Stimulated activated CD4-positive, alpha-beta T cell treated with anti-CD3 and anti-CD28 coated beads, TNF-alpha, amount 100 ng/mL, for 1 hour (primary cell): ENCODE results near the gene KCNC4.
A peak's percentile ranks its signal among the peaks of the same experiment; 100 is the strongest.

ENCODE experiments used
- DNase-seq, 3 donors: peaks; one replicate each; pipeline ENCODE4 v3.0.0-alpha.2; 2020; ENCODE audit warnings: low read depth in 3 of 3, low spot score in 1 of 3

KCNC4 gene

GRCh38 chr1:110209715-110210603 is at the start of gene KCNC4:
TSS of gene KCNC4 (plus strand) at chr1:110210314. CDS start at chr1:110211500, 1,186 bp downstream.
- peak; percentile 76 to 87 (median 79) for DNase-seq

GRCh38 chr1:110160538-110161100 is 49.5 kb upstream of the KCNC4 start:
- no peak for DNase-seq

GRCh38 chr1:110161165-110161564 is 48.9 kb upstream of the KCNC4 start:
- DNase-seq, result no peak

GRCh38 chr1:110161849-110162248 is 48.3 kb upstream of the KCNC4 start:
- DNase-seq, result no peak

- DNase-seq, result no peak
Observed at GRCh38 chr1:110163591-110163990, 46.5 kb upstream of the KCNC4 start.

- DNase-seq, result no peak
Observed at GRCh38 chr1:110164725-110165350, 45.3 kb upstream of the KCNC4 start.

GRCh38 chr1:110165761-110166231 is 44.3 kb upstream of the KCNC4 start:
- no peak for DNase-seq

GRCh38 chr1:110166861-110167260 is 43.3 kb upstream of the KCNC4 start:
- DNase-seq, result no peak

- DNase-seq, result no peak
Observed at GRCh38 chr1:110170766-110171733, 39.1 kb upstream of the KCNC4 start.

GRCh38 chr1:110172001-110172400 is 38.1 kb upstream of the KCNC4 start:
- no peak for DNase-seq

GRCh38 chr1:110173466-110174105 is 36.5 kb upstream of the KCNC4 start:
- no peak for DNase-seq

- DNase-seq, result no peak
Observed at GRCh38 chr1:110174961-110175360, 35.2 kb upstream of the KCNC4 start.

- DNase-seq, result no peak
Observed at GRCh38 chr1:110176299-110176956, 33.7 kb upstream of the KCNC4 start.

GRCh38 chr1:110177775-110178174 is 32.3 kb upstream of the KCNC4 start:
- DNase-seq, result no peak

- no peak for DNase-seq
Observed at GRCh38 chr1:110183642-110184167, 26.4 kb upstream of the KCNC4 start.

GRCh38 chr1:110184446-110184845 is 25.7 kb upstream of the KCNC4 start:
- no peak for DNase-seq

- DNase-seq, result no peak
Observed at GRCh38 chr1:110185181-110185580, 24.9 kb upstream of the KCNC4 start.

- DNase-seq, result no peak
Observed at GRCh38 chr1:110186558-110186957, 23.6 kb upstream of the KCNC4 start.

GRCh38 chr1:110187139-110187890 is 22.8 kb upstream of the KCNC4 start:
- DNase-seq, result no peak
